OCI-LY7 (cell line): ENCODE data around the gene LZTFL1.

ENCODE experiments used
- CTCF ChIP-seq: fragments of 200-600 bp; sonication (generic); conservative IDR thresholded peaks from 2 replicates; pipeline ENCODE4 v1.5.1; 2014; ENCODE audit warnings: mild to moderate bottlenecking, antibody characterized with exemption, low read length, moderate library complexity, mixed read lengths
- EZH2phosphoT487 ChIP-seq: fragments of 200-600 bp; sonication (generic); IDR thresholded peaks from 2 replicates; pipeline ENCODE4 v1.6.1; 2018; ENCODE audit warnings: low read depth, borderline replicate concordance, mild to moderate bottlenecking, mixed run types, antibody characterized with exemption, low read length, moderate library complexity, mixed read lengths

- TF ChIP-seq CTCF (no peak), EZH2phosphoT487 (no peak)
Measured at GRCh38 chr3:45842851-45843625, 1.1 kb upstream of the LZTFL1 start.
